HUES64 (cell line): ENCODE data around the gene GRAMD2A.

ENCODE experiments used
- H3K27ac ChIP-seq: 2 replicates; pipeline ENCODE4 v1.7.0; 2013; ENCODE audit warnings: low read depth, low read length, inconsistent platforms
- H3K27me3 ChIP-seq: 2 replicates; pipeline ENCODE4 v1.6.1; 2013; ENCODE audit warnings: mild to moderate bottlenecking, low read length; ENCODE audit not compliant: insufficient read depth
- H3K36me3 ChIP-seq: 2 replicates; pipeline ENCODE4 v1.6.1; 2013; ENCODE audit warnings: mild to moderate bottlenecking, low read length; ENCODE audit not compliant: insufficient read depth
- H3K4me1 ChIP-seq: 2 replicates; pipeline ENCODE4 v1.6.1; 2013; ENCODE audit warnings: mild to moderate bottlenecking, low read length, moderate library complexity; ENCODE audit not compliant: insufficient read depth
- H3K4me3 ChIP-seq: 2 replicates; pipeline ENCODE4 v1.5.1; 2013; ENCODE audit warnings: mild to moderate bottlenecking, low read length, moderate library complexity
- H3K9ac ChIP-seq: 2 replicates; pipeline ENCODE4 v1.6.1; 2013; ENCODE audit warnings: mild to moderate bottlenecking, low read depth, low read length
- H3K9me3 ChIP-seq: 2 replicates; pipeline ENCODE4 v1.6.1; 2013; ENCODE audit warnings: low read depth, low read length; ENCODE audit not compliant: insufficient read depth
- WGBS: fragments of 150-250, 120-280 bp; methylation state at CpG from one replicate; pipeline ENCODE4 v1.1.7; 2013; ENCODE audit warnings: missing lambda C conversion rate; 5-methylcytosine and 5-hydroxymethylcytosine counted together

Gene GRAMD2A

GRCh38 chr15:72199205-72199515 lies 1.6 kb upstream of the GRAMD2A start:
- Histone ChIP-seq H3K27ac (no peak overlapping the region), H3K27me3 (peaks cover 30% of the 10 kb centered on the region), H3K9me3 (no peaks in the 10 kb centered on the region), H3K9ac (no peak overlapping the region), H3K4me3 (no peak overlapping the region), H3K4me1 (0 out of 2 replicates have a peak, but pooled peaks cover 1% of the 10 kb centered on the region), H3K36me3 (peaks cover 57% of the 10 kb centered on the region)
- WGBS = 90% methylated on average over 2 of the region's 2 CpGs

- Histone ChIP-seq H3K27ac (no peak overlapping the region), H3K4me3 (peak overlapping the region; percentile 42), H3K4me1 (0 out of 2 replicates have a peak, but pooled peaks cover 6% of the 10 kb centered on the region), H3K36me3 (peaks cover 51% of the 10 kb centered on the region), H3K9ac (no peak overlapping the region), H3K27me3 (peaks cover 32% of the 10 kb centered on the region), H3K9me3 (no peaks in the 10 kb centered on the region)
- 77% methylated on average over 10 of the region's 11 CpGs for WGBS
Measured at GRCh38 chr15:72198356-72199204, 993 bp upstream of the GRAMD2A start.

- H3K4me3 ChIP-seq = peak overlapping the region; percentile 70
- peaks cover 32% of the 10 kb centered on the region for H3K27me3 ChIP-seq
- H3K4me1 ChIP-seq = 0 out of 2 replicates have a peak, but pooled peaks cover 6% of the 10 kb centered on the region
- H3K27ac ChIP-seq = no peak overlapping the region
- H3K9ac ChIP-seq = peak overlapping the region; percentile 29; the same call in 1 of the 2 replicates
- 4% methylated on average over 35 of the region's 35 CpGs for whole genome bisulfite sequencing
- peaks cover 36% of the 10 kb centered on the region for H3K36me3 ChIP-seq
- H3K9me3 ChIP-seq = no peaks in the 10 kb centered on the region
Measured at GRCh38 chr15:72197041-72197459, 537 bp downstream of the GRAMD2A start.

GRCh38 chr15:72196409-72197040 lies 1.1 kb downstream of the GRAMD2A start:
- Histone ChIP-seq H3K36me3 (peaks cover 31% of the 10 kb centered on the region), H3K4me3 (peak overlapping the region; percentile 70), H3K9me3 (no peaks in the 10 kb centered on the region), H3K9ac (peak overlapping the region; percentile 29; the same call in 1 of the 2 replicates), H3K27ac (no peak overlapping the region), H3K4me1 (0 out of 2 replicates have a peak, but pooled peaks cover 6% of the 10 kb centered on the region), H3K27me3 (peaks cover 32% of the 10 kb centered on the region)
- 57% methylated on average over 13 of the region's 13 CpGs for WGBS

- Histone ChIP-seq H3K27ac (no peak overlapping the region), H3K4me1 (0 out of 2 replicates have a peak, but pooled peaks cover 6% of the 10 kb centered on the region), H3K27me3 (peaks cover 32% of the 10 kb centered on the region), H3K9ac (no peak overlapping the region), H3K36me3 (peaks cover 16% of the 10 kb centered on the region), H3K9me3 (no peaks in the 10 kb centered on the region), H3K4me3 (no peak overlapping the region)
- 70% methylated on average over 6 of the region's 6 CpGs for WGBS
Measured at GRCh38 chr15:72195101-72195511, 2.5 kb downstream of the GRAMD2A start.

- Histone ChIP-seq H3K9me3 (no peaks in the 10 kb centered on the region), H3K4me3 (no peak overlapping the region), H3K4me1 (0 out of 2 replicates have a peak, but pooled peaks cover 6% of the 10 kb centered on the region), H3K27ac (no peak overlapping the region), H3K36me3 (peaks cover 5% of the 10 kb centered on the region), H3K9ac (no peak overlapping the region), H3K27me3 (peaks cover 32% of the 10 kb centered on the region)
- 66% methylated on average over 8 of the region's 8 CpGs for WGBS
Measured at GRCh38 chr15:72193836-72194396, 3.7 kb downstream of the GRAMD2A start.

GRCh38 chr15:72192416-72192815 lies 5.2 kb downstream of the GRAMD2A start:
- H3K36me3 ChIP-seq = no peaks in the 10 kb centered on the region
- H3K9me3 ChIP-seq = no peaks in the 10 kb centered on the region
- H3K9ac ChIP-seq = no peak overlapping the region
- no peak overlapping the region for H3K4me3 ChIP-seq
- peaks cover 30% of the 10 kb centered on the region for H3K27me3 ChIP-seq
- no peak overlapping the region for H3K27ac ChIP-seq
- no CpG with 5 or more reads among the region's 3 CpGs for WGBS
- 0 out of 2 replicates have a peak, but pooled peaks cover 6% of the 10 kb centered on the region for H3K4me1 ChIP-seq

GRCh38 chr15:72189250-72189902 lies 8.2 kb downstream of the GRAMD2A start:
- no peaks in the 10 kb centered on the region for H3K9me3 ChIP-seq
- H3K27me3 ChIP-seq = peaks cover 19% of the 10 kb centered on the region
- no peak overlapping the region for H3K9ac ChIP-seq
- no peaks in the 10 kb centered on the region for H3K36me3 ChIP-seq
- no peak overlapping the region for H3K27ac ChIP-seq
- H3K4me1 ChIP-seq = peaks cover 9% of the 10 kb centered on the region; the same call in 1 of the 2 replicates
- no peak overlapping the region for H3K4me3 ChIP-seq
- WGBS = 90% methylated on average over 2 of the region's 2 CpGs

GRCh38 chr15:72184165-72184811 lies 13.3 kb downstream of the GRAMD2A start:
- WGBS = 4% methylated on average over 33 of the region's 34 CpGs
- Histone ChIP-seq H3K27ac (no peak overlapping the region), H3K27me3 (peaks cover 29% of the 10 kb centered on the region), H3K9ac (peak overlapping the region; percentile 43; the same call in 1 of the 2 replicates), H3K4me1 (peaks cover 2% of the 10 kb centered on the region; the same call in 1 of the 2 replicates), H3K4me3 (peak overlapping the region; percentile 56), H3K36me3 (no peaks in the 10 kb centered on the region), H3K9me3 (no peaks in the 10 kb centered on the region)

- no peaks in the 10 kb centered on the region for H3K36me3 ChIP-seq
- H3K9ac ChIP-seq = peak overlapping the region; percentile 43; the same call in 1 of the 2 replicates
- WGBS = 52% methylated on average over 12 of the region's 12 CpGs
- H3K27ac ChIP-seq = no peak overlapping the region
- H3K4me1 ChIP-seq = peaks cover 2% of the 10 kb centered on the region; the same call in 1 of the 2 replicates
- H3K4me3 ChIP-seq = peak overlapping the region; percentile 56
- no peaks in the 10 kb centered on the region for H3K9me3 ChIP-seq
- H3K27me3 ChIP-seq = peaks cover 29% of the 10 kb centered on the region
Measured at GRCh38 chr15:72183781-72184164, 13.8 kb downstream of the GRAMD2A start.
